Retina (tissue), 1 donor: Measurements from ENCODE around the gene LRRC1.
"Not testable (repeated sequence)": the region's sequence is repeated elsewhere in the genome, so short reads cannot be mapped to it uniquely, and the experiment has no call there.

ENCODE experiments used
- DNase-seq: peaks from one replicate; pipeline ENCODE4 v3.0.0-alpha.2; 2016

LRRC1 gene

DNA sequence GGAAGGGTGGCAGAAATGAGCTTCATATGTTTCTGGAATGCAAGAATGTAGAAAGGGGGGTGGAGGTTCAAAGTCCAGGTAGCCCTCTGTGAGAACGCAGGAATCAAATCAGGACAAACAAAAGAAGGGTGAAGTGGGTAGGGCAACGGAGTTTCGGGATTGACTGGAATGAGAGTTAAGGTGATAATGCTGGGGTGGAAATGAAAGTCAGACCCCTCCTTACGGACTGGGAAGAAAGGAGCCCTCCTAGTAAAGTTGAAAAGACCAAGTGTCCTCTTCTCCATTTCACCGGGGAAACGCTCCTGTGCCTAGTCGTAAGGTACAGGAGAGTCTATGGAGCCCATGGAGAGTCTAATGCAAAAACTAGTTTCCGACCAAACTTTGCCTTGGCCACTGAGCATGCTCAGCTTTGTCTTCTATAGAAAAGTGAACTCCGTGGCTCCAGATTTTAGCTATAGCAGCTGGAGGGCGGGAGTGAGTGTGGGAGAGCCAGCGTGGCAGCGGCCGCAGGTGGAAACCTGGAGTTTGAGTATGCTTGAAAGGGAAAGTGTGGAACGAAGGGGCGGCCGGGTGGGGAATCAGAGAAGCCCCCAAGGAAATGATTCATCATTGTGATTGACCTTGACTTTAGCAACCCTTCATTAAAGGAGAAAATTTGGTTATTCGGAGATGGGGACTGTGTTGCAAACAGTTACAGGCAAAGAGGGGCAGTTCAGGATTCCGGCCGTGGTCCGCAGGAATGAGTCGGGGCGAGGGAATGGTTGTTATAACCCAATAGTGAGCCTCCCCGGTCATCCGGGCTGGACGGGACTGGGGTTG lies 1.3 kb upstream of the LRRC1 start:
- peak; percentile 82 for DNase-seq

- DNase-seq = no peak
Measured at GRCh38 chr6:53794137-53794719, 577 bp upstream of the LRRC1 start.

- no peak for DNase-seq
Measured at GRCh38 chr6:53795340-53795701, 516 bp downstream of the LRRC1 start.

- peak; percentile 75 for DNase-seq
Measured at GRCh38 chr6:53795702-53796450, 1.1 kb downstream of the LRRC1 start.

DNA sequence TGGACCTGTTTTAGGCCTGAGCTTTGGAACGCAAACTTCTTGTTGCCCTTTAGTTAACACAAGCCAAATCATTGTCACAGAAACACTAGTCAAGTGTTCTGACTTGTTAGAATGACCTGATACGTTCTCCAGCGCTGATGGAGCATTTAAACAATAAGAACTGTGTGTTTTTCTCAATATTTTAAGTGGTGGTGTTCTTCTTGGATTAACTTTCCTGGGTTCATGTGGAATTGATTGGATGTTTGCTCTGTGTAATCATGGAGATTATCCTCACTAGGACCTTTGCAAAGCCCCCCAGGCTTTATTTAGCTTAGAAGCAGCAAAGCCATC lies 1.6 kb downstream of the LRRC1 start:
- no peak for DNase-seq

GRCh38 chr6:53796791-53797190 lies 2.0 kb downstream of the LRRC1 start:
- DNase-seq = no peak

DNA sequence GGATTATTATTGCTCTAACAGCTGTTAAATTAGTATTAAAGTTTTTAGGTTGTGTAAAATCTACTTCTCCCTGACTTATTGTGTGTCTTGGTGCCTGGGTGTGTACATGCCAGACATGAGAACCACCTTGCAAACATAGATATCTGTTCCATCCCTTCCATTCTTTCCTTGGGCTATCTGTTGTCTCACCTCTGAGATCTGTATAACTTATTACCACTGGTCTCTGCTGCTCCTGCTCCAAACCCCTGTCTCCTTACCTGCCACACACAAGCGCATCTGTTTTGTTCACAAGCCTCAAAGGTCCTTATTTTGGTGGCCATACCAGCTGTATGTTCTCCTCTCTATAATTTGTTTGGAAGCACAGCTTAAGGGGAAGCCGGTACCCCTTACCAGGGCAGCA lies 2.5 kb downstream of the LRRC1 start:
- DNase-seq = no peak

DNA sequence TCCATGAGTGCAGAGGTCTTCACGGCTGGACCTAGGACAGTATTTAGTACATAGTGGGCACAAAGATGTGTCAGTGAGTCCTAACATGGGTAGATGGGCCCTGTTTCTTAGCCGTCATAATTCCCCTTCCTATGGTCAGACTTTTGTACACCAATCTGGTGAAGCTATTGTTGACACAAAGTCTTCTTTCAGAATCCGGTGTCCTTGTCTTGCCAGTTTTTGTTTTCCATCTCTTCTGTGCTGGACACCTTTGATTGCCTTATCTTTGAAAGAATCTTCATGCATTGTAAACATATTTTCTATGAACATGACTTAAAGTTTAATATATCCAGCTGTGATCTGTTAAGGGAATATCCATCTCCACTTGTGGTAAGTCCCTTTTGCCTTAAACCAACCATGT lies 4.5 kb downstream of the LRRC1 start:
- DNase-seq = no peak

- no peak for DNase-seq
Measured at GRCh38 chr6:53801022-53801421, 6.2 kb downstream of the LRRC1 start.

GRCh38 chr6:53802582-53802981 lies 7.8 kb downstream of the LRRC1 start:
- DNase-seq = no peak

DNA sequence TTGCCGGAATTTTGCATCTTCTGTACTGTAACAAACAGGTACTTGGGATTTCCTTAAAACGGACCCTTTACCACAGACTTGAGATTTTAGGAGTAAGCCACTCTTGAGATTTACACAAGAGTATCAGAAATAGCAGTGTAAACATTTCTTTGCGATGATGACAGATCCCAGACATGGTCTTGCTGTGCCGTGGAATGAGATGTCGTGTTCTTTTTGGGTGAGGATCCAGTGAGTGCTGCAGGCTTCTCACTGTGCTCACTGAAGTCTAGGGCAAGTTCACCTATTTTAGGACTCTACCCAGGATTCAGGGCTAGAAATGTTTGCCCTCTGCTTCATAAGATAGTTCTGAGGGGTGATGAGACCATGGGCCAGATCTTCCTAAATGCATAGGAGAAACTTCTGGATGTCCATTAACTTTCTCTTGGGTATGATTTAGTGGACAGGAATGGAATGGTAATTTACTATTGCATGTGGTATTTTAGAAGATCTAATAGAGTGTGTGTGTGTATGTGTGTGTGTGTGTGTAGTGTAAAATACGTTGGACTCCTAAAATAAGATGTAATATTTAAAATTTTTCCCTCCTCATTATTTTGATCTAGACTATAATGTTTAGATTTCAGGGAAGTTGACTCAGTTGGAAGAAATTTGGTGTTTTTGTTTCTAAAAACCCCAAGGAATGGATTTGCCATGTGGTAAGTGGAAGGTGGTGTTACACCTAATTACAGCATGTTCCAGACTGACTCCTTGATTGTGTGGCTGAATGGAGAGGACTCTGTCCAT lies 8.5 kb downstream of the LRRC1 start:
- no peak for DNase-seq

- DNase-seq = no peak
Measured at GRCh38 chr6:53805016-53805415, 10.2 kb downstream of the LRRC1 start.

GRCh38 chr6:53805725-53806124 lies 10.9 kb downstream of the LRRC1 start:
- no peak for DNase-seq

- not testable (repeated sequence) for DNase-seq
Measured at GRCh38 chr6:53807606-53808005, 12.8 kb downstream of the LRRC1 start.

GRCh38 chr6:53808302-53808881 lies 13.6 kb downstream of the LRRC1 start:
- DNase-seq = no peak

- no peak for DNase-seq
Measured at GRCh38 chr6:53809691-53810090, 14.9 kb downstream of the LRRC1 start.

- DNase-seq = no peak
Measured at GRCh38 chr6:53811082-53811481, 16.3 kb downstream of the LRRC1 start.

DNA sequence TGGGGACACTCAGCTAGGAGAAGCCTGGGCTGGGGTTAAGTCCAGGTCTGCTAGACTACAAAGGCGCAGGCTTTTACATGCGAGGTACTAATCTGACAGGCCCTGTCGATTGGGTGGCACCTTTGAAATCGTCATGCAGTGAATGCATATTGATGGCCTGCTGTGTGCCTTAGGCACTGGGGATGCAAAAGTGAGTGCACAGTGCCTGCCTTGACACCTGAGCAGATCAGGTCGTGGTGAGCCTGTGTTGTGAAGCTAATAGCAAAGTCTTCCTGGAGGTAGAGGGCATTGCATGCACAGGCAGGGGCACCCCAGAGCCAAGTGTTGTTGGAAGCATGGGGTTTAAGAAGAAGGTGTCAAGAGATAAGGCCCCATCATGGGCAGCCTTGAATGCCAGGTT lies 16.9 kb downstream of the LRRC1 start:
- no peak for DNase-seq

DNA sequence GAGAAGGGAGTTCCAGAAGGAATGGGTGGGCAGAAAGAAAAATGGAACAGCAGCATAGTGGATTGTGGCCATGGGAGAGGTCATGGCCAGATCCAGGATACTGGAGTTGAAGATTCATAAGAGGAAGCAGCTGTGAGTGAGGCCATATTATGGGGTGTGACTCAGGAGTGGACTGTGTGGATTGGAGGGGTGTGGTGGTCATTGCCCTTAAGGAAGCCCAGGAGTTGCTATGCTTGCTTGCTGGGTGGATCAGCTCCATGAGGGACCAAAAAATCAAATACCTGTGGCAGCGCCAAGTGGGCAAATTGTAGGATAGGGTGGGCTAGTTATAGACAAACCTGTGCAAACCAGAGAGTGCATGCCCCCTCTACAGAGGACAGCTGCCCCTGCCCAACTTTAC lies 18.3 kb downstream of the LRRC1 start:
- DNase-seq = no peak

DNA sequence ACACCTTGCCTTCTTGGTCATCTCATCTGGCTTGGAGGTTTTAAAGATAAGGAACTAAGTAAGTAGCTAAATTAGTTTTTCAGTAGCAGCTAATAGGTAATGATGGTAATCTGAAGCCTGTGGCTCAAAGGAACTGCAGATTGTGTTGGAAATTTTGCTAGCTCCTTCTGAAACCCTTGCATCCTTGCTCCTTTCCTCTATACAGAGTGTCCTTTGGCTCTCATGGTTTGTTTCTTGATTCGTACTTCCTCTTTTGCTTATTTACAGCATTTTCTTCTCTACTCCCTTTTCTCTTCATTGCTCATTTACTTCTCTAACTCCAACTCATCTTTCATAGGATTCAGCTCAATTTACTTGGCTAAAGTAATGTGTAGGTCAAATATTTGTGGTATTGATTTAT lies 19.0 kb downstream of the LRRC1 start:
- no peak for DNase-seq

DNA sequence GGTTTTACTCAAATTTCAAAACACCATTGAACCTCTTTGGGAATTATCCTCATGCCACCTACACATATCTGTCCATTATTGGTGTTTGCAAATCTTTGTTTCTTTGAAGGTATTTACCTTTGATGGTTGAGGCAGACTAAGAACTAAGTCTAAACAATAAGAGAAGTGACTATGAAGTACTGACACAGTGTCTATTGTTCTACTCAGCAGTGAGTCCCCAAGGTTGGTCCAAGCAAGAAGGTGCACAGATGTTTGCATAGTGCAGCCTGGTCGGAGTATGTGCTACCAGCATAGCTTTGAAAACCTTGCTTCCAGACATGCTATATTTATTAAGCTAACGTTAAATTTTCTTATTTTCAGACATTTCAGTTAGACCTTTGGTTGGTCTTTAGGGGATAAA lies 19.5 kb downstream of the LRRC1 start:
- no peak for DNase-seq

- DNase-seq = no peak
Measured at GRCh38 chr6:53815381-53816119, 20.7 kb downstream of the LRRC1 start.
